ENCODE measurements around the gene EIF4G2. TPM values are rescaled to one million over a fixed set of nuclear protein-coding genes. Genes with fewer than 3 reads are reported as not detected.

Gene EIF4G2
- total and polyA plus RNA-seq, 2 of the 8 experiments (the other 6 are each of a cell fraction or from before 2014, with no cell fraction given): 438 to 964 TPM

DNA sequence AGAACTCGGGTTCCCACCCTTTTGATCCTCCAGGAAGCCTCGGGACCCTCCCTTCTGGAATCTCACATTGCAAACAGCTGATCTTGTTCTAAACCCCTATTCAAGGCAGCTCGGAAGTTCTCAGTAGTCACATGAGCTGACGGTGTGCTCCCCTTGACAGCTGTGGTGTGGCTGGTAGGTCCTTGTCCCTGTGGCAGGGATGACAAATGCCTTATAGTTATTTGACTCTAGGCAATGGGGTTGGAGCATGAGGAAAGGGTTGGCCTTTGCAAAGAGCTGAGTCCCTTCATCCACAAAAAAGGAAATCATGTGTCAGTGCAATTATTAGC is 23.6 kb downstream of the EIF4G2 start (continued):
- TF ChIP-seq, protein P1, sequence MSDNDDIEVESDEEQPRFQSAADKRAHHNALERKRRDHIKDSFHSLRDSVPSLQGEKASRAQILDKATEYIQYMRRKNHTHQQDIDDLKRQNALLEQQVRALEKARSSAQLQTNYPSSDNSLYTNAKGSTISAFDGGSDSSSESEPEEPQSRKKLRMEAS (IDR thresholded peaks at IDR 0.05): no peak
- TF ChIP-seq, protein P2, sequence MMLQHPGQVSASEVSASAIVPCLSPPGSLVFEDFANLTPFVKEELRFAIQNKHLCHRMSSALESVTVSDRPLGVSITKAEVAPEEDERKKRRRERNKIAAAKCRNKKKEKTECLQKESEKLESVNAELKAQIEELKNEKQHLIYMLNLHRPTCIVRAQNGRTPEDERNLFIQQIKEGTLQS (IDR thresholded peaks at IDR 0.05; ENCODE audit: insufficient read depth, low read depth, low read length): no peak
- TF ChIP-seq RBBP5 (IDR thresholded peaks at IDR 0.05; ENCODE audit: borderline replicate concordance, low read depth, low read length) (no peak), POLR2A (IDR thresholded peaks at IDR 0.05; ENCODE audit: control extremely low read depth in 1 of 2, low read depth in 2 of 2, low read length in 2 of 2) (no peak), POLR2AphosphoS5 (IDR thresholded peaks at IDR 0.05; ENCODE audit: low read depth, low read length) (no peak)

All from H1 (cell line).